Panc1 (cell line): ENCODE results near the gene ADAMTS7. TPM values are rescaled to one million over a fixed set of nuclear protein-coding genes. Genes with fewer than 3 reads are reported as not detected.

Experiments
- ATAC-seq: fragments of 200-7000 bp; cut with Tn5 transposase; 2 replicates; pipeline ENCODE4 v1.9.1; 2020; ENCODE audit warnings: mild to moderate bottlenecking, moderate library complexity
- BruUV-seq: library from RNA; stranded (reverse); fragments of 400-500 nt; replicated peaks from 2 replicates; lab custom pipeline; 2021; lab: Mats Ljungman, UMichigan
- CTCF ChIA-PET: fragments of 300-600 bp; sonication (Branson Sonifier 250); formaldehyde crosslinking; loops from one replicate; lab custom pipeline; 2022; ENCODE audit warnings: antibody characterized with exemption; lab: Charles Lee
- POLR2A ChIA-PET: fragments of 300-600 bp; sonication (Branson Sonifier 250); formaldehyde crosslinking; loops from one replicate; lab custom pipeline; 2022; ENCODE audit warnings: antibody characterized with exemption; lab: Charles Lee
- DNase-seq: peaks from one replicate; pipeline ENCODE4 v3.0.0-alpha.2; 2010; ENCODE audit warnings: low read depth, low spot score
- H3K27ac ChIP-seq: 2 replicates; pipeline ENCODE4 v1.5.1; 2011; ENCODE audit warnings: mild to moderate bottlenecking, low read length, inconsistent platforms
- H3K27me3 ChIP-seq: fragments of 200-500 bp; sonication (Bioruptor generic); 2 replicates; pipeline ENCODE4 v1.6.0; 2014; ENCODE audit warnings: low read length, inconsistent platforms; ENCODE audit not compliant: control insufficient read depth, insufficient read depth
- H3K36me3 ChIP-seq: fragments of 200-500 bp; sonication (Bioruptor generic); 2 replicates; pipeline ENCODE4 v1.5.1; 2014; ENCODE audit warnings: inconsistent platforms, mild to moderate bottlenecking, low read length, moderate library complexity; ENCODE audit not compliant: control insufficient read depth, insufficient read depth
- H3K4me1 ChIP-seq: 2 replicates; pipeline ENCODE4 v1.5.1; 2011; ENCODE audit warnings: inconsistent platforms, mild to moderate bottlenecking, low read length, moderate library complexity; ENCODE audit not compliant: control insufficient read depth, insufficient read depth
- H3K4me3 ChIP-seq, 2 experiments: 2 replicates each; pipeline ENCODE4 v1.5.1; 2011 to 2012; ENCODE audit warnings: low read depth in 2 of 2, low read length in 2 of 2, mild to moderate bottlenecking in 2 of 2, inconsistent platforms in 1 of 2, moderate library complexity in 1 of 2
- H3K9me3 ChIP-seq: fragments of 200-500 bp; sonication (Bioruptor generic); 2 replicates; pipeline ENCODE4 v1.5.1; 2014; ENCODE audit warnings: low read depth, mild to moderate bottlenecking, inconsistent platforms, low read length, moderate library complexity; ENCODE audit not compliant: control insufficient read depth, insufficient read depth
- POLR2AphosphoS5 ChIP-seq: IDR thresholded peaks from 2 replicates; pipeline ENCODE4 v1.6.1; 2012; ENCODE audit warnings: mild to moderate bottlenecking, low read depth, low read length, moderate library complexity
- SIN3A ChIP-seq: IDR thresholded peaks from 2 replicates; pipeline ENCODE4 v1.6.1; 2012; ENCODE audit warnings: low read depth, mild to moderate bottlenecking, low read length, moderate library complexity, borderline replicate concordance; ENCODE audit not compliant: insufficient read depth
- TCF7L2 ChIP-seq: IDR thresholded peaks from 2 replicates; pipeline ENCODE4 v1.6.1; 2011; ENCODE audit warnings: mild to moderate bottlenecking, low read depth, low read length, inconsistent platforms
- in situ Hi-C: cut with HindIII; loops from 2 replicates; pipeline ENCODE4 v1.10.0; 2016; ENCODE audit warnings: low sequenced_read_pairs, low pct_unique_long_range_greater_than_20kb
- intact Hi-C: fragments of 100-400 bp; cut with micrococcal nuclease; formaldehyde crosslinking; loops from one replicate; pipeline ENCODE4 v1.10.0; 2022; ENCODE audit not compliant: unreplicated experiment
- total RNA-seq: library from RNA; stranded (reverse); gene quantifications from one replicate; pipeline ENCODE4 v1.2.1, GENCODE V29; 2021; ENCODE audit not compliant: unreplicated experiment
- TF ChIP-seq, protein P1 (sequence below), 2 experiments: IDR thresholded peaks; 2 replicates each; pipeline ENCODE4 v1.6.1; 2011 to 2012; ENCODE audit warnings: low read depth in 2 of 2, control low read depth in 1 of 2, low read length in 1 of 2, mild to moderate bottlenecking in 1 of 2, moderate library complexity in 1 of 2; ENCODE audit not compliant: insufficient read depth in 1 of 2
- TF ChIP-seq, protein P2 (sequence below): fragments of 450-650 bp; IDR thresholded peaks from 2 replicates; pipeline ENCODE4 v1.5.1; 2017; ENCODE audit warnings: mild to moderate bottlenecking

The ADAMTS7 gene
- total RNA-seq, 1 experiment from 2014 or later: 1.0 TPM

DNA sequence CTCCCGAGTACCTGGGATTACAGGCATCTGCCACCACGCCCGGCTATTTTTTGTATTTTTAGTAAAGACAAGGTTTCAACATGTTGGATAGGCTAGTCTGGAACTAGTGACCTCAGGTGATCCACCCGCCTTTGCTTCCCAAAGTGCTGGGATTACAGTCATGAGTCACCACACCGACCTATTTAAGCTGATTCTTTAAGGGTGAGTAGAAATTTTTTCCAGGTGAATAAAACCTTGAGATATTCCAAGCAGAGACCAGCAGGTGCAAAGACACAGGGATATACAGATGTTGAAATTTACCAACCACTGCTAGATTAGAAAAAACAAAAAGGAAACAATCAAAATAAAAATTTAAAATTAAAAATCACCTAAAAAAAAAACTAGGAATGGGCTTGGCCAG lies 95.8 kb downstream of the ADAMTS7 start:
- no peak overlapping the region for H3K27ac ChIP-seq
- no peaks in the 10 kb centered on the region for H3K4me1 ChIP-seq
- BruUV-seq: no TSS peak
- TF ChIP-seq, protein P1, sequence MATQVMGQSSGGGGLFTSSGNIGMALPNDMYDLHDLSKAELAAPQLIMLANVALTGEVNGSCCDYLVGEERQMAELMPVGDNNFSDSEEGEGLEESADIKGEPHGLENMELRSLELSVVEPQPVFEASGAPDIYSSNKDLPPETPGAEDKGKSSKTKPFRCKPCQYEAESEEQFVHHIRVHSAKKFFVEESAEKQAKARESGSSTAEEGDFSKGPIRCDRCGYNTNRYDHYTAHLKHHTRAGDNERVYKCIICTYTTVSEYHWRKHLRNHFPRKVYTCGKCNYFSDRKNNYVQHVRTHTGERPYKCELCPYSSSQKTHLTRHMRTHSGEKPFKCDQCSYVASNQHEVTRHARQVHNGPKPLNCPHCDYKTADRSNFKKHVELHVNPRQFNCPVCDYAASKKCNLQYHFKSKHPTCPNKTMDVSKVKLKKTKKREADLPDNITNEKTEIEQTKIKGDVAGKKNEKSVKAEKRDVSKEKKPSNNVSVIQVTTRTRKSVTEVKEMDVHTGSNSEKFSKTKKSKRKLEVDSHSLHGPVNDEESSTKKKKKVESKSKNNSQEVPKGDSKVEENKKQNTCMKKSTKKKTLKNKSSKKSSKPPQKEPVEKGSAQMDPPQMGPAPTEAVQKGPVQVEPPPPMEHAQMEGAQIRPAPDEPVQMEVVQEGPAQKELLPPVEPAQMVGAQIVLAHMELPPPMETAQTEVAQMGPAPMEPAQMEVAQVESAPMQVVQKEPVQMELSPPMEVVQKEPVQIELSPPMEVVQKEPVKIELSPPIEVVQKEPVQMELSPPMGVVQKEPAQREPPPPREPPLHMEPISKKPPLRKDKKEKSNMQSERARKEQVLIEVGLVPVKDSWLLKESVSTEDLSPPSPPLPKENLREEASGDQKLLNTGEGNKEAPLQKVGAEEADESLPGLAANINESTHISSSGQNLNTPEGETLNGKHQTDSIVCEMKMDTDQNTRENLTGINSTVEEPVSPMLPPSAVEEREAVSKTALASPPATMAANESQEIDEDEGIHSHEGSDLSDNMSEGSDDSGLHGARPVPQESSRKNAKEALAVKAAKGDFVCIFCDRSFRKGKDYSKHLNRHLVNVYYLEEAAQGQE (IDR thresholded peaks at IDR 0.05; ENCODE audit: insufficient read depth in 1 of 2, low read depth in 2 of 2, low read length in 1 of 2): no peak
- TF ChIP-seq POLR2AphosphoS5 (no peak), TCF7L2 (no peak), SIN3A (no peak)
- TF ChIP-seq, protein P2, sequence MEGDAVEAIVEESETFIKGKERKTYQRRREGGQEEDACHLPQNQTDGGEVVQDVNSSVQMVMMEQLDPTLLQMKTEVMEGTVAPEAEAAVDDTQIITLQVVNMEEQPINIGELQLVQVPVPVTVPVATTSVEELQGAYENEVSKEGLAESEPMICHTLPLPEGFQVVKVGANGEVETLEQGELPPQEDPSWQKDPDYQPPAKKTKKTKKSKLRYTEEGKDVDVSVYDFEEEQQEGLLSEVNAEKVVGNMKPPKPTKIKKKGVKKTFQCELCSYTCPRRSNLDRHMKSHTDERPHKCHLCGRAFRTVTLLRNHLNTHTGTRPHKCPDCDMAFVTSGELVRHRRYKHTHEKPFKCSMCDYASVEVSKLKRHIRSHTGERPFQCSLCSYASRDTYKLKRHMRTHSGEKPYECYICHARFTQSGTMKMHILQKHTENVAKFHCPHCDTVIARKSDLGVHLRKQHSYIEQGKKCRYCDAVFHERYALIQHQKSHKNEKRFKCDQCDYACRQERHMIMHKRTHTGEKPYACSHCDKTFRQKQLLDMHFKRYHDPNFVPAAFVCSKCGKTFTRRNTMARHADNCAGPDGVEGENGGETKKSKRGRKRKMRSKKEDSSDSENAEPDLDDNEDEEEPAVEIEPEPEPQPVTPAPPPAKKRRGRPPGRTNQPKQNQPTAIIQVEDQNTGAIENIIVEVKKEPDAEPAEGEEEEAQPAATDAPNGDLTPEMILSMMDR: no peak
- ATAC-seq (no peak), DNase-seq (no peak)
- CTCF ChIA-PET: interaction anchor here (1.0 kb wide), 1 partner anchor 23 kb away, joined by 3 read pairs; no protein-coding TSS in a partner anchor
- POLR2A ChIA-PET: no interaction called here
- in situ Hi-C loops (no loop called here), intact Hi-C loops (no loop called here)
- no peak overlapping the region for H3K4me3 ChIP-seq
- no peaks in the 10 kb centered on the region for H3K9me3 ChIP-seq
- peaks cover 2% of the 10 kb centered on the region; the same call in 1 of the 2 replicates for H3K27me3 ChIP-seq
- no peaks in the 10 kb centered on the region for H3K36me3 ChIP-seq

DNA sequence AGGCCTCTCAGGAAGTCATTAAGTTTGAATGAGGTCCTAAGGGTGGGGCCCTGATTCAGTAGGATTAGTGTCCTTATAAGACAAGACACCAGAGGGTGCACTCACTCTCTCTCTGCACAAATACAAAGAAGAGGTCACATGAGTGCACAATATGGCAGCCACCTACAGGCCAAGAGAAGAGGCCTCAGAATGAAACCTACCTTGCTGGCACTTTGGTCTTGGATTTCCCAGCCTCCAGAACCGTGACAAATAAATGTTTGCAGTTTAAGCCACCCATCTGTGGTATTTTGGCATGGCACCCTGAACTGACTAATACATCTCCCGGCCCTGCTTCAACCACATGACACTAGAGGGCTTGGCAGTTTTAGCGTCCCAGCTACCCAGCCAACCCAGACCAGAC lies 96.4 kb downstream of the ADAMTS7 start:
- peaks cover 2% of the 10 kb centered on the region; the same call in 1 of the 2 replicates for H3K27me3 ChIP-seq
- no peak for TF ChIP-seq SIN3A
- no peak for TF ChIP-seq TCF7L2
- TF ChIP-seq, protein P1 (IDR thresholded peaks at IDR 0.05; ENCODE audit: insufficient read depth in 1 of 2, low read depth in 2 of 2, low read length in 1 of 2): no peak
- TF ChIP-seq, protein P2: no peak
- no peak for TF ChIP-seq POLR2AphosphoS5
- no peak overlapping the region for H3K27ac ChIP-seq
- CTCF ChIA-PET: no interaction called here
- H3K9me3 ChIP-seq: no peaks in the 10 kb centered on the region
- ATAC-seq (no peak), DNase-seq (no peak)
- in situ Hi-C loops (no loop called here), intact Hi-C loops (no loop called here)
- no peaks in the 10 kb centered on the region for H3K4me1 ChIP-seq
- no TSS peak for BruUV-seq
- H3K4me3 ChIP-seq: no peak overlapping the region
- no peaks in the 10 kb centered on the region for H3K36me3 ChIP-seq
- POLR2A ChIA-PET: no interaction called here
